Testis (tissue), 3 donors: ENCODE measurements around the gene BIVM. TPM values are rescaled to one million over a fixed set of nuclear protein-coding genes. Genes with fewer than 3 reads are reported as not detected.

Source experiments
- DNase-seq: peaks from one replicate; pipeline ENCODE4 v3.0.0-alpha.2; 2019
- H3K27ac ChIP-seq, 2 donors: fragments of 200-600 bp; sonication (generic); one replicate each; pipeline ENCODE4 v1.5.1; 2019
- H3K27me3 ChIP-seq: fragments of 200-600 bp; sonication (generic); one replicate; pipeline ENCODE4 v1.5.1; 2019
- H3K36me3 ChIP-seq: fragments of 200-600 bp; sonication (generic); one replicate; pipeline ENCODE4 v1.5.1; 2017; ENCODE audit warnings: low read depth; ENCODE audit errors: missing control alignments
- H3K4me1 ChIP-seq: fragments of 200-600 bp; sonication (generic); one replicate; pipeline ENCODE4 v1.5.1; 2019
- H3K4me3 ChIP-seq, 2 donors: fragments of 200-600 bp; sonication (generic); one replicate each; pipeline ENCODE4 v1.5.1; 2017 to 2019
- H3K9me3 ChIP-seq: fragments of 200-600 bp; sonication (generic); one replicate; pipeline ENCODE4 v1.5.1; 2017
- CTCF ChIP-seq, 3 experiments: fragments of 450-650 bp in 2 of 3; fragments of 200-600 bp in 1 of 3; sonication (generic) in 1 of 3; IDR thresholded peaks; one replicate each; pipeline ENCODE4 v1.5.1; 2016 to 2019; ENCODE audit warnings: antibody characterized with exemption in 3 of 3, mild to moderate bottlenecking in 2 of 3, moderate library complexity in 1 of 3
- POLR2A ChIP-seq: fragments of 450-650 bp; IDR thresholded peaks from one replicate; pipeline ENCODE4 v1.6.1; 2017; ENCODE audit warnings: antibody characterized with exemption, mild to moderate bottlenecking, moderate library complexity
- WGBS, 2 donors: methylation state at CpG; one replicate each; pipeline ENCODE4 v1.1.5; 2018; 5-methylcytosine and 5-hydroxymethylcytosine counted together
- intact Hi-C: fragments of 100-400 bp; cut with DNase I; formaldehyde crosslinking; loops from one replicate; pipeline ENCODE4 v1.15.1; 2023; ENCODE audit warnings: low total_unique reads
- polyA plus RNA-seq: library from polyadenylated mRNA; stranded (reverse); fragments of 350-450 nt; fragmentation: Illumina TruSeq; extraction: RNeasy Lipid Tissue Mini Kit (QIAGEN cat#74804); gene quantifications from one replicate; pipeline ENCODE4 v1.2.3, GENCODE V29; 2014; ENCODE audit warnings: low read depth, low replicate concordance; ENCODE audit not compliant: insufficient read depth
- total RNA-seq, 2 donors: library from RNA; depleted of rRNA; stranded (reverse); fragments of >200 nt; gene quantifications; one replicate each; pipeline ENCODE4 v1.2.3, GENCODE V29; 2016

Gene BIVM
- total and polyA plus RNA-seq, 3 donors from 2014 or later, result 4.7 to 9.1 (median 8.4) TPM

DNA sequence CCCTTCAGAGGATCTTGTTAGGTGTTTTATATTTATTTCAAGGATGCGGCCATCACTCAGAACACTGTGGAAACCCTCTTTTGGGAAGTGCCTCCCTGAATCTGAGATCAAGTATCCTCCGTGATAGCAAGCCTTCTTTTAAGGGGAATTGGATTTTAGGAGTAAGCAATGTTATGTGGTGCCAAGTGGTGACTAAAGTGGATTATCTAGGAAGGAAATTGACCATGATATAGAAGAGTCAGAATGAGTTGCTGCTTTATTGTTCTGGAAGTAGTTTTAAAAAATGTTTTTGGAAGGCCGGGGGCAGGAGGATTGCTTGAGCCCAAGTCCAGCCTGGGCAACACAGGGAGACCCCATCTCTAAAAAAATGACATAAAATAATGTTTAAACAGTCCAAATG is 53.6 kb downstream of the BIVM start:
- Histone ChIP-seq H3K36me3 (no peaks in the 10 kb centered on the region), H3K4me1 (peaks cover 2% of the 10 kb centered on the region), H3K27ac (no peak overlapping the region), H3K9me3 (no peaks in the 10 kb centered on the region), H3K4me3 (no peak overlapping the region), H3K27me3 (no peaks in the 10 kb centered on the region)
- intact Hi-C loops, result no loop called here
- 93% methylated on average over 3 of the region's 3 CpGs for WGBS, 2 donors
- no peak for DNase-seq
- TF ChIP-seq CTCF (IDR thresholded peaks at IDR 0.05) (no peak), POLR2A (no peak)

GRCh38 chr13:102854675-102855074 is 55.8 kb downstream of the BIVM start:
- no peak overlapping the region for H3K4me3 ChIP-seq
- no peak for TF ChIP-seq CTCF (IDR thresholded peaks at IDR 0.05)
- TF ChIP-seq POLR2A, result no peak
- no peaks in the 10 kb centered on the region for H3K27me3 ChIP-seq
- intact Hi-C loops, result no loop called here
- DNase-seq, result no peak
- no peak overlapping the region for H3K27ac ChIP-seq
- H3K36me3 ChIP-seq, result no peaks in the 10 kb centered on the region
- no peaks in the 10 kb centered on the region for H3K4me1 ChIP-seq
- H3K9me3 ChIP-seq, result no peaks in the 10 kb centered on the region
- WGBS, 2 donors, result 82 to 93% methylated on average over 7 of the region's 7 CpGs

DNA sequence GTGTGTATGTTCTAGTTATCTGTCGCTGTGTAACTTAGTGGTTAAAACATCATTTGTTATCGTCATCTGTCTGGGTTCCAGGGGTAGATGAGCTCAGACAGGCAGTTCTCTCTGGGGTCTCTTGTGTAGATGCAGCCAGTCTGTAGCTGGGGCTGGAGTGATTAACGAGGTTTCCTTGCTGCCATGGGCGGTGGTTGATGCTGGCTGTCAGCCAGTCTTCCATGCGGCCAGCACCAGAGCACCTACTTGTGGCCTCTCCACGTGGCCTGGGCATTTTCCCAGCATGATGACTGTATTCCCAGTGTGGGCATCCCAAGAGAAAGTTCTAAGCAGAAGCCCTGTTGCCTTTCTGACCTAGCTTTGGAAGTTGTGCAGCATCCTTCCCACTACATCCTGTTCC is 57.6 kb downstream of the BIVM start:
- H3K27ac ChIP-seq, result no peak overlapping the region
- TF ChIP-seq CTCF (IDR thresholded peaks at IDR 0.05) (no peak), POLR2A (no peak)
- 56 to 62% methylated on average over 6 of the region's 6 CpGs for WGBS, 2 donors
- intact Hi-C loops, result no loop called here
- H3K36me3 ChIP-seq, result no peaks in the 10 kb centered on the region
- DNase-seq, result no peak
- no peaks in the 10 kb centered on the region for H3K4me1 ChIP-seq
- no peak overlapping the region for H3K4me3 ChIP-seq
- no peaks in the 10 kb centered on the region for H3K9me3 ChIP-seq
- H3K27me3 ChIP-seq, result no peaks in the 10 kb centered on the region

DNA sequence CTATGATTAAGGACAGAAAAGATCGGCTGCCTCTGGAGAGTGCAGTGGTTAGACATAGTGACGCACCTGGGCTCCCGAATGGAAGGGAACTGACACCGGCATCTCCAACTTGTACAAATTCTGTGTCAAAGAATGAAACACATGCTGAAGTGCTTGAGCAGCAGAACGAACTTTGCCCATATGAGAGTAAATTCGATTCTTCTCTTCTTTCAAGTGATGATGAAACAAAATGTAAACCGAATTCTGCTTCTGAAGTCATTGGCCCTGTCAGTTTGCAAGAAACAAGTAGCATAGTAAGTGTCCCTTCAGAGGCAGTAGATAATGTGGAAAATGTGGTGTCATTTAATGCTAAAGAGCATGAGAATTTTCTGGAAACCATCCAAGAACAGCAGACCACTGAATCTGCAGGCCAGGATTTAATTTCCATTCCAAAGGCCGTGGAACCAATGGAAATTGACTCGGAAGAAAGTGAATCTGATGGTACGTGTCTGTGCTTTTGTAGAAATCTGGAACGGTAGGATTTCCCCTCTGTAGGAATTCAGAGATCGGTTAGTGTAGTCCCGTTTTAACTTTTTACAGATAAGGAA is 63.8 kb downstream of the BIVM start:
- Histone ChIP-seq H3K4me3 (no peak overlapping the region), H3K27ac (no peak overlapping the region), H3K9me3 (no peaks in the 10 kb centered on the region), H3K36me3 (no peaks in the 10 kb centered on the region), H3K27me3 (no peaks in the 10 kb centered on the region), H3K4me1 (no peaks in the 10 kb centered on the region)
- intact Hi-C loops, result no loop called here
- 92 to 94% methylated on average over 13 of the region's 13 CpGs for WGBS, 2 donors
- TF ChIP-seq POLR2A (no peak), CTCF (IDR thresholded peaks at IDR 0.05) (no peak)
- no peak for DNase-seq

GRCh38 chr13:102863590-102863989 is 64.7 kb downstream of the BIVM start:
- Histone ChIP-seq H3K4me3 (no peak overlapping the region), H3K36me3 (no peaks in the 10 kb centered on the region), H3K9me3 (no peaks in the 10 kb centered on the region), H3K27me3 (no peaks in the 10 kb centered on the region), H3K27ac (no peak overlapping the region), H3K4me1 (no peaks in the 10 kb centered on the region)
- WGBS, 2 donors, result 77 to 85% methylated on average over 4 of the region's 4 CpGs
- no peak for DNase-seq
- TF ChIP-seq CTCF (IDR thresholded peaks at IDR 0.05) (no peak), POLR2A (no peak)
- intact Hi-C loops, result no loop called here
